Fibroblast of skin of back (primary cell): ENCODE data around the gene ILDR2.
A peak's percentile ranks its signal among the peaks of the same experiment; 100 is the strongest.

Source experiments
- DNase-seq: peaks from one replicate; pipeline ENCODE4 v3.0.0-alpha.2; 2013

ILDR2 gene

GRCh38 chr1:166924823-166925541 lies 50.4 kb downstream of the ILDR2 start:
- DNase-seq: no peak

- DNase-seq: no peak
Measured at GRCh38 chr1:166920561-166921475, 54.5 kb downstream of the ILDR2 start.

- DNase-seq: no peak
Measured at GRCh38 chr1:166918956-166919316, 56.4 kb downstream of the ILDR2 start.

GRCh38 chr1:166918088-166918955 lies 57.0 kb downstream of the ILDR2 start:
- DNase-seq: no peak

DNA sequence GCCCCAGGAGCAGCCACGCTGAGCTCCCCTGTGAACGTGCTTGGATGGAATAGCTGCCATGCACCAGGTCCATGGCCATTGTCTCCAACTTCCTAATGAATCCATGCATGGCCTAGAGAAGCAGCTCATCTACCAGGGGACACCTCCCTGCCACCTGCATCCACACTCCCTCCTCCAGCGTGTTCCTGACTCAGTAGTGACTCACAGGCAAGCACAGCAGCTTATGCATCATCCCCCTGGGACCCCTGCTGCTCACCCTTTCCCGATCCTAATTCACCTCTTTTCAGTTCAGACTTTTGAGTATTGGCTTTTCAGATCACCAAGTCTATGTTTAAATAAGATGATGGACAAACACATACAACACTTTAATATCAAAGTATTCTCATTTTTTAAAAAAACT lies 59.4 kb downstream of the ILDR2 start:
- peak; percentile 46 for DNase-seq

DNA sequence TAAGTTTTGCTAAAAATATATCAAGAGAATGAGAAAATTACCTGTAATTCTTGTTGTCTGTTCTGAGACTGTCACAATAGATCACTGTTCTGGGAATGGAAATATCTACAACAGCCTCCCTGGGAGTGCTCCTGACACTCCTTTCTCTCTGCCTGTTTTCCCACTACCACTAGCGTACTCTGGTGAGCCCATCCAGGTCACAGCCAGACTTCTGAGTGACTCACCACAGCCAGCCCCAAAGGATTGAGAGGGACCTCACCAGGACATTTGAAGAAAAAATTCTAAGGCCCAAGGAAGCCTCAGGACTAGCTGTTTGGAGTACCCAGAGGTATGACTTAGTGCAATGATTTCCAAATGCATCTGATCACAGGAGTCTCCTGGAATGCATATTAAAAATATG lies 60.3 kb downstream of the ILDR2 start:
- no peak for DNase-seq

DNA sequence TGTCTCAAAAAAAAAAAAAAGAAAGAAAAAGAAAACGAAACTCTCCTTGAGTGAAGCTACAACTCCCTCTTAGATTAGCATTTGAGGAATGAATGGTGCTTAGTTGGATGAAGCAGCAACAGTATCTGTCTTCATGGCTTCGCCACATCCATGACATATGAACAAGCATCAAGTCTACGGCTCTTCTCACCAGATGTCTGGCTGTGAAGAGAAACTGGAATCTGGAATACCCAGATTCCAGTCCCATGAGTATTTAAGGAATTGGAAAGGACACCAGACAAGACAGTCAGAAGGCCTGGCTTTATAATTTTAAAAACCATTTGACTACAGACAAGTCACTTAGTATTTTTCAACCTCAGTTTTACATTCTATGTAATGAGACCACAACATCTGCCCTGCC lies 61.2 kb downstream of the ILDR2 start:
- no peak for DNase-seq

- no peak for DNase-seq
Measured at GRCh38 chr1:166911624-166912023, 63.7 kb downstream of the ILDR2 start.

GRCh38 chr1:166910396-166910994 lies 64.8 kb downstream of the ILDR2 start:
- DNase-seq: peak; percentile 70

- DNase-seq: no peak
Measured at GRCh38 chr1:166908942-166909341, 66.4 kb downstream of the ILDR2 start.

- DNase-seq: no peak
Measured at GRCh38 chr1:166907763-166908162, 67.6 kb downstream of the ILDR2 start.

DNA sequence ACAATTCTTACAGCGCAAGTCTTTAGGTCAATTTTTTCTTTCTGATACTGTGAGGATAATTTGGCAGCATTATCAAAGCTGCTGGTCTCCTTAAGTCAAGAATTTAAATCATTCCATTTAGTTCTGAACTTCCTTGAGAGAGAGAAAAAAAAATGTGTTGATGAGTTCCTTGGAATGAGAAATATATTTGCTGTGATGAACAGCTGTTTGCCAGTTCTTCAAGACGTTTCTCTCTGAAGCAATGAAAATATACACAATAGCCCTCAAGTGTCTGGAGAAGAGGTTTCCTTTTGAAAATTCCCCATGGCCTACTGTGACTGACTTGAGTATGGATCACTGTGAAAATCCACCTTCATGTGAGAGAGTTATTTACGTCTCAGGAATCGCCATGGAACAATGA lies 68.3 kb downstream of the ILDR2 start:
- DNase-seq: no peak

DNA sequence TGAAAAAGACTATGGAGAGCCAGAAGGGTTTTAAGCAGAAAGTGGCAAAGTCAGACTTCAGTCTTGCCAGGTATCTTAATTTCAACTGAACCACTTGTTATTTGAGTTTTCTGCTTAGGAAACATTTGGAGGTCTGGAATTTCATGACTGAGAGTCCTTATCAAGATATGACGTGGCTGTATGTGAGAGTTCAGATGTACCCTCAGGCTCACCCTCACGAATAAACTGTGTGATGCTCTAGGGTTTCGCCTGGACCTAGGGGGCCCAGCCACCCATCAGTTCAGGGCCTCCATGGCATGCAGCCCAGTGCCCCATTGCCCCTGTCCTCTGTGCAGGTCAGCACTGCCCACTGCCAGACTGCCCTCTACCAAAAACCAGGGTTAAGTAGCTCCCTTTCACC lies 68.7 kb downstream of the ILDR2 start:
- DNase-seq: no peak

DNA sequence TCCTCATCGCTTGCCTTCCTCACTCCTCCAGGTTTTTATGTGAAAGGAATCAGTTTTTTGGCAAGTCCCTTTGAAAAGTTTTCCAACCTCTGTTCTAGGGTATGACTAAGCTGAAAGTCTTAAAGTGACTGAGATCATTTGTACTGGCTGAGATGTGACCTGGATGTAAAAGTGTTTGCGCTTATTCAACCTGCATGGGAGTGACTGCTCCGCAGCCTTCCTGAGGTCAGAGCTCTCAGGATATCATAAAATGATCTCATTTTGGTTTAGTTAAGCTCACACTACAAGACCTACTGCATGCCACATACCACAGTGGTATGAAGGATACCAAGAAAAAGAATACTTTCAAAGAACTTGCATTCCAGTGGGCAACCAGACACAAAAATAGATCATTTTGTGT lies 69.4 kb downstream of the ILDR2 start:
- peak; percentile 68 for DNase-seq

DNA sequence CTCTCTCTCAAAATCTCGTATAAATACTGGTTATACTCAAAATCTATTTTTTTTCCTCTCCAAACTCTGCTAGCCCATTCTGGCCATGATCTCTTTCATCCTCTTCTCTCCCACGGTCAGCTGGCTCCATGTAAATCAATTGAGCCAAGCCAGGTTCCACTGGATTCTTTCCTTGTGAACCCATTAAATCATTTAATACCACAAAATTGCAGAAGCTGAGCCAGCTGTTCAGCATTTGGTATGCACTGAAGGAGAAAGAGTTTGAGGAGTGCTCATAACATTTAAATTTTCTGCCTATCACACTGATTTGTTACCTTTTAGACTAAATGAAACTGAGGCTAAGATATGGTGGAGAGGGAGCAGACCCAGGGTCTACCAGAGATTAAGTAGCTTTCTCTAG lies 70.2 kb downstream of the ILDR2 start:
- DNase-seq: no peak

GRCh38 chr1:166903232-166903631 lies 72.1 kb downstream of the ILDR2 start:
- no peak for DNase-seq

GRCh38 chr1:166902279-166902678 lies 73.1 kb downstream of the ILDR2 start:
- DNase-seq: peak; percentile 41

GRCh38 chr1:166900987-166901386 lies 74.4 kb downstream of the ILDR2 start:
- no peak for DNase-seq

DNA sequence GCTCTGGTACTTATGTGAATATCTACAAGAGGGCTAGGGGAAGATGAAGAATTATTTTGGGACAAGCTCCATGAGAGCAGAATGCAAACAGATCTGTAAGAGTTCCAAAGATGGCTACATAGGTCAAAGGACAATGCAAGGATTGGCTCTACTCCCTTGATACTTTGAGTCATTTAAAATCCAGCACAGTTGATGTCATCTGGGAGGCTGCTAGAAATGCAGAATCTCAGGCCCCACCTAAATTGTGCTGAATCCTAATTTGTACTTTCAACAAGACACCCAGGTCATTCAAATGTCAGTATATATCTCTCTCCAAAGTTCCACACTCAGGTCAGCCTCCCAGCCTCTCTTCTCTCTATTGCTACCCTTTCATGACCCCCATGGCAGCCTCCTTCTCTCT lies 75.6 kb downstream of the ILDR2 start:
- no peak for DNase-seq

DNA sequence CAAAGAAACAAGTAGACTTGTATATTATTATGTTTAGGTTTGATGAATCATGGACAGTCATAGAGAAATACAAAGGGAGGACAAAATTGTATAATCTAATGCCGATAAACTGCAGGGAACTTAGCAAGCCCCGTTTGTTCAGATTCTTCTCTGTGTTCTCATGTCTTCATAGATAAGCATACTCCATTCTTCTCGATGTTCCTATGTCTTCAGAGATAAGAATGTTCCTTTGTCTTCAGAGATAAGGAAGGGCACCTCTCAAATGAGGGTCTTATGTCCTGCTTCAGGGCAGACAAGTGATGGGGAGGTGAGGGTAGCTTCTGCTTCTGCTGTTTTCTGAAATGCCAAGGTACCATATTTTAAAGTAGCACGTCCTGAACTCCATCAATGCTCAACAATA lies 79.6 kb downstream of the ILDR2 start:
- no peak for DNase-seq

- DNase-seq: no peak
Measured at GRCh38 chr1:166889776-166890175, 85.6 kb downstream of the ILDR2 start.

DNA sequence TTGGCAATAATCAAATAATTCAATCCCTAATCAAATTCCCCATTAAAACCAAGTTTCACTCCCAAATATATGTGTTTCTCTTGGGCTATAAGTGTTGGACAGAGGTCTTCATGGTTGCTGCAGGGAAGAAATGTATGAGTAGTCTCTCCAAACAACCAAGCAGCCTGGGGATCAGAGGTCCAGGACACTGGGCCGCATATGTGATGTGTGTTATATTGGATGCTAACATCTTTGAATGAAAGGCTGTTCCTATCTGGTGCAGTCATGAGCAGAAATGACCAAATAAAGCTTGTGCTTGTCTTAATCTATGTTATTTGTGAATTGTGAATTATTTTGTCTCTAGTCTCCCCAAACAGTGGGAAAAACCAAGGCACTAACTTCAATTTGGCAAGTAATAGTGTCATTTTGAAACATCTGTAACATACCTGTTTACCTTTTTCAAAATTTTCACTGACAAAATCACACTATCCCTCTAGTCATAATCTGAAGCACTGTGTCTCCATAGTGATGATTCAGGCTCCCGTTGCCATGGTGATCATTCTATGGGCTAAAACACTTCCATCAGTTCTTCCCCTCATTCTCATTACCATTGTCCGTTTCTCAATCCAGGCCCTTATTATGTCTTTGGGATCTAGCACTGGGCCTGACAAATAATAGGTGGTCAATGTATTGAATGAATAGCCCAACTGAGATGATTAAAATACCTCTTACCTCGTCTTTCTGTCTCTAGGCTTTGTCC lies 86.8 kb downstream of the ILDR2 start:
- peak; percentile 10 for DNase-seq
